Measurements from ENCODE around the gene PIBF1. TPM values are rescaled to one million over a fixed set of nuclear protein-coding genes. Genes with fewer than 3 reads are reported as not detected.

The PIBF1 gene
- total and polyA plus RNA-seq, 2 donors (not counting 1 experiment from before 2014, with no cell fraction given) = 9.6 to 25.1 TPM

- Histone ChIP-seq H4K20me1 (ENCODE audit: control insufficient read depth, extremely low read depth, insufficient read depth, low read length) (no peaks in the 10 kb centered on the region), H3K4me3 (replicated peaks in 1 of 4; ENCODE audit: control extremely low read depth in 1 of 4, insufficient read depth in 1 of 4, low read depth in 3 of 4, low read length in 4 of 4) (no peak overlapping the region), H3K4me1 (ENCODE audit: control insufficient read depth, extremely low read depth, insufficient read depth, low read length) (no peaks in the 10 kb centered on the region), H3K4me2 (ENCODE audit: extremely low read depth, insufficient read depth, low read length) (no peak overlapping the region), H3K27me3 (ENCODE audit: control insufficient read depth, insufficient read depth, low read length) (no peaks in the 10 kb centered on the region), H3K27ac (ENCODE audit: insufficient read depth, low read length) (no peak overlapping the region), H3K79me2 (ENCODE audit: control insufficient read depth, insufficient read depth, low read length) (no peaks in the 10 kb centered on the region), H3K9me3 (ENCODE audit: control insufficient read depth, insufficient read depth, low read depth, low read length) (no peaks in the 10 kb centered on the region), H3K36me3 (ENCODE audit: control insufficient read depth, insufficient read depth, low read length) (no peaks in the 10 kb centered on the region), H3K9ac (ENCODE audit: insufficient read depth, low read length) (no peak overlapping the region), H2AFZ (ENCODE audit: low read length) (no peak overlapping the region)
- no peak for DNase-seq (ENCODE audit: low read depth in 2 of 2)
- no peak for TF ChIP-seq CTCF (conservative IDR thresholded peaks at IDR 0.05 in 1 of 2, IDR thresholded peaks at IDR 0.05 in 1 of 2; ENCODE audit: low read depth in 1 of 2, low read length in 2 of 2)
- TF ChIP-seq EZH2 (IDR thresholded peaks at IDR 0.05; ENCODE audit: low read length, missing control alignments) = no peak
These were observed 254.6 kb downstream of the PIBF1 start for GRCh38 chr13:73036566-73036965.

- Histone ChIP-seq H3K4me1 (ENCODE audit: control insufficient read depth, extremely low read depth, insufficient read depth, low read length) (no peaks in the 10 kb centered on the region), H3K9ac (ENCODE audit: insufficient read depth, low read length) (no peak overlapping the region), H3K27me3 (ENCODE audit: control insufficient read depth, insufficient read depth, low read length) (no peaks in the 10 kb centered on the region), H3K36me3 (ENCODE audit: control insufficient read depth, insufficient read depth, low read length) (no peaks in the 10 kb centered on the region), H3K4me3 (replicated peaks in 1 of 4; ENCODE audit: control extremely low read depth in 1 of 4, insufficient read depth in 1 of 4, low read depth in 3 of 4, low read length in 4 of 4) (no peak overlapping the region), H3K9me3 (ENCODE audit: control insufficient read depth, insufficient read depth, low read depth, low read length) (no peaks in the 10 kb centered on the region), H3K27ac (ENCODE audit: insufficient read depth, low read length) (no peak overlapping the region), H3K4me2 (ENCODE audit: extremely low read depth, insufficient read depth, low read length) (no peak overlapping the region), H4K20me1 (ENCODE audit: control insufficient read depth, extremely low read depth, insufficient read depth, low read length) (no peaks in the 10 kb centered on the region), H2AFZ (ENCODE audit: low read length) (no peak overlapping the region), H3K79me2 (ENCODE audit: control insufficient read depth, insufficient read depth, low read length) (no peaks in the 10 kb centered on the region)
- no peak for DNase-seq (ENCODE audit: low read depth in 2 of 2)
- TF ChIP-seq CTCF (conservative IDR thresholded peaks at IDR 0.05 in 1 of 2, IDR thresholded peaks at IDR 0.05 in 1 of 2; ENCODE audit: low read depth in 1 of 2, low read length in 2 of 2) = no peak
- no peak for TF ChIP-seq EZH2 (IDR thresholded peaks at IDR 0.05; ENCODE audit: low read length, missing control alignments)
These were observed 256.1 kb downstream of the PIBF1 start for GRCh38 chr13:73038064-73038463.

DNA sequence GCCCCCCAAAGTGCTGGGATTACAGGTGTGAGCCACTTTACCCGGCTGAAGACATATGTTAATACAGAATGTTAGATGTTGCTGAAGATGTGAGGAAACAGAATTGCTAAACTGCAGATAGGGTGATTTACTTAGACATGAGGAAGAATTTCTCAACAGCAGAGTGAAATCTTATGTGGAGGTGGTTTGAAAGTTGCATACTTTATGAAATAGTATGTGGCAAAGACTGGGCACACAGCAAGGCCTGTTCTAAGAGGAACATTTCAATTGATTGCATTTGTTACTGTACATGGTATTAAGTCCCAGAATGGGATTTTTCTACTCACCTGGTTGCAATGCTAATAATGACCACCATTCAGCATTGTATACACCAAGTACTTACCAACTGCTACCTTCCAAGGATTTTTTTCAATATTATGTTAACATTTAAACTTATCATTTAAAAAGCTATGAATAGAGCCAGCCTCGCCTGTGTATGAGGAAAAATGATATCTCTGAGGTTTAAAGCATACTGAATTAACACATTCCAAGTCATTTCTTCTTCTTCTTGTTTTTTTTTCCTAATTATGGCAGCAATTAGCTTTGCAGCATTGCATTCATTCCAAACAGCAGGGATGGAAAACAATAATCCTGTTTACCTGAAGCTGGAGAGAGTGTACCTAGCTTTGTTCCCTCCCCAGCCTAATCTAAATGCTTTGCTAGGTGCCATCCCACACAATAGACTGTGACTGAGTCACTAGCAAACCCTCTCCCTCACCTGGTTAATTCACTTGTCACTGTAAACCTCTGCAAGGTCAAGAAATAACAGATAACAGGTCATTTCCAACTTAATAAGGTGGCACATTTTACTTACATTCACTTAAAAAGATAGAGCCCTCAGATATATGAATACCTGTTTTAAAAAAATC lies 257.5 kb downstream of the PIBF1 start:
- no peak for DNase-seq (ENCODE audit: low read depth in 2 of 2)
- no peaks in the 10 kb centered on the region for H3K27me3 ChIP-seq (ENCODE audit: control insufficient read depth, insufficient read depth, low read length)
- no peak overlapping the region for H3K27ac ChIP-seq (ENCODE audit: insufficient read depth, low read length)
- H3K36me3 ChIP-seq (ENCODE audit: control insufficient read depth, insufficient read depth, low read length) = no peaks in the 10 kb centered on the region
- no peaks in the 10 kb centered on the region for H3K9me3 ChIP-seq (ENCODE audit: control insufficient read depth, insufficient read depth, low read depth, low read length)
- H2AFZ ChIP-seq (ENCODE audit: low read length) = no peak overlapping the region
- H3K9ac ChIP-seq (ENCODE audit: insufficient read depth, low read length) = no peak overlapping the region
- no peaks in the 10 kb centered on the region for H4K20me1 ChIP-seq (ENCODE audit: control insufficient read depth, extremely low read depth, insufficient read depth, low read length)
- no peaks in the 10 kb centered on the region for H3K79me2 ChIP-seq (ENCODE audit: control insufficient read depth, insufficient read depth, low read length)
- TF ChIP-seq EZH2 (IDR thresholded peaks at IDR 0.05; ENCODE audit: low read length, missing control alignments) = no peak
- H3K4me3 ChIP-seq (replicated peaks in 1 of 4; ENCODE audit: control extremely low read depth in 1 of 4, insufficient read depth in 1 of 4, low read depth in 3 of 4, low read length in 4 of 4) = no peak overlapping the region
- H3K4me1 ChIP-seq (ENCODE audit: control insufficient read depth, extremely low read depth, insufficient read depth, low read length) = no peaks in the 10 kb centered on the region
- no peak overlapping the region for H3K4me2 ChIP-seq (ENCODE audit: extremely low read depth, insufficient read depth, low read length)

Data from fibroblast of lung (primary cell).